Panc1 (cell line): ENCODE measurements around the gene RNASEH2B. TPM values are rescaled to one million over a fixed set of nuclear protein-coding genes. Genes with fewer than 3 reads are reported as not detected.

Experiments
- ATAC-seq: fragments of 200-7000 bp; cut with Tn5 transposase; 2 replicates; pipeline ENCODE4 v1.9.1; 2020; ENCODE audit warnings: mild to moderate bottlenecking, moderate library complexity
- BruUV-seq: library from RNA; stranded (reverse); fragments of 400-500 nt; replicated peaks from 2 replicates; lab custom pipeline; 2021; lab: Mats Ljungman, UMichigan
- CTCF ChIA-PET: fragments of 300-600 bp; sonication (Branson Sonifier 250); formaldehyde crosslinking; loops from one replicate; lab custom pipeline; 2022; ENCODE audit warnings: antibody characterized with exemption; lab: Charles Lee
- POLR2A ChIA-PET: fragments of 300-600 bp; sonication (Branson Sonifier 250); formaldehyde crosslinking; loops from one replicate; lab custom pipeline; 2022; ENCODE audit warnings: antibody characterized with exemption; lab: Charles Lee
- DNase-seq: peaks from one replicate; pipeline ENCODE4 v3.0.0-alpha.2; 2010; ENCODE audit warnings: low read depth, low spot score
- H3K27ac ChIP-seq: 2 replicates; pipeline ENCODE4 v1.5.1; 2011; ENCODE audit warnings: mild to moderate bottlenecking, low read length, inconsistent platforms
- H3K27me3 ChIP-seq: fragments of 200-500 bp; sonication (Bioruptor generic); 2 replicates; pipeline ENCODE4 v1.6.0; 2014; ENCODE audit warnings: low read length, inconsistent platforms; ENCODE audit not compliant: control insufficient read depth, insufficient read depth
- H3K36me3 ChIP-seq: fragments of 200-500 bp; sonication (Bioruptor generic); 2 replicates; pipeline ENCODE4 v1.5.1; 2014; ENCODE audit warnings: inconsistent platforms, mild to moderate bottlenecking, low read length, moderate library complexity; ENCODE audit not compliant: control insufficient read depth, insufficient read depth
- H3K4me1 ChIP-seq: 2 replicates; pipeline ENCODE4 v1.5.1; 2011; ENCODE audit warnings: inconsistent platforms, mild to moderate bottlenecking, low read length, moderate library complexity; ENCODE audit not compliant: control insufficient read depth, insufficient read depth
- H3K4me3 ChIP-seq, 2 experiments: 2 replicates each; pipeline ENCODE4 v1.5.1; 2011 to 2012; ENCODE audit warnings: low read depth in 2 of 2, low read length in 2 of 2, mild to moderate bottlenecking in 2 of 2, inconsistent platforms in 1 of 2, moderate library complexity in 1 of 2
- H3K9me3 ChIP-seq: fragments of 200-500 bp; sonication (Bioruptor generic); 2 replicates; pipeline ENCODE4 v1.5.1; 2014; ENCODE audit warnings: low read depth, mild to moderate bottlenecking, inconsistent platforms, low read length, moderate library complexity; ENCODE audit not compliant: control insufficient read depth, insufficient read depth
- POLR2AphosphoS5 ChIP-seq: IDR thresholded peaks from 2 replicates; pipeline ENCODE4 v1.6.1; 2012; ENCODE audit warnings: mild to moderate bottlenecking, low read depth, low read length, moderate library complexity
- SIN3A ChIP-seq: IDR thresholded peaks from 2 replicates; pipeline ENCODE4 v1.6.1; 2012; ENCODE audit warnings: low read depth, mild to moderate bottlenecking, low read length, moderate library complexity, borderline replicate concordance; ENCODE audit not compliant: insufficient read depth
- TCF7L2 ChIP-seq: IDR thresholded peaks from 2 replicates; pipeline ENCODE4 v1.6.1; 2011; ENCODE audit warnings: mild to moderate bottlenecking, low read depth, low read length, inconsistent platforms
- in situ Hi-C: cut with HindIII; loops from 2 replicates; pipeline ENCODE4 v1.10.0; 2016; ENCODE audit warnings: low sequenced_read_pairs, low pct_unique_long_range_greater_than_20kb
- intact Hi-C: fragments of 100-400 bp; cut with micrococcal nuclease; formaldehyde crosslinking; loops from one replicate; pipeline ENCODE4 v1.10.0; 2022; ENCODE audit not compliant: unreplicated experiment
- total RNA-seq: library from RNA; stranded (reverse); gene quantifications from one replicate; pipeline ENCODE4 v1.2.1, GENCODE V29; 2021; ENCODE audit not compliant: unreplicated experiment
- TF ChIP-seq, protein P1 (sequence below), 2 experiments: IDR thresholded peaks; 2 replicates each; pipeline ENCODE4 v1.6.1; 2011 to 2012; ENCODE audit warnings: low read depth in 2 of 2, control low read depth in 1 of 2, low read length in 1 of 2, mild to moderate bottlenecking in 1 of 2, moderate library complexity in 1 of 2; ENCODE audit not compliant: insufficient read depth in 1 of 2
- TF ChIP-seq, protein P2 (sequence below): fragments of 450-650 bp; IDR thresholded peaks from 2 replicates; pipeline ENCODE4 v1.5.1; 2017; ENCODE audit warnings: mild to moderate bottlenecking

Gene RNASEH2B
- total RNA-seq, 1 experiment from 2014 or later, result 37.8 TPM

DNA sequence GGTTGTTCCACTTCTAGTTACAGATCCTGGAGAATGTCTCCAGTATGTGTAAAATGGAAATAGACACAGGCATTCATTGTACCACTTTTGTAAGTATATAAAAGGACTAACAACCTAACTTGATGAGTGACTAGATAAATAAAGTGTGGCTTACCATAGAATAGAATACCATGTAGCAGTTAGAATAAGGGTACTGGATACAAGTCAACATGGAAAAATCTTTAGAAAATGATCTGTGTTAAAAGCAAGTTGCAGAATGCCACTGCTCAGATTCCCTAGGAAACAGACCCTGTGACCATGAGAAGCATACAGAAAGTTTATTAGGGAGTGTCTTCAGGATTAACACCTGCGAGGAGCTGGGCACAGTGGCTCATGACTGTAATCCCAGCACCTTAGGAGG lies 25.9 kb upstream of the RNASEH2B start:
- TF ChIP-seq SIN3A, result no peak
- TF ChIP-seq, protein P1, sequence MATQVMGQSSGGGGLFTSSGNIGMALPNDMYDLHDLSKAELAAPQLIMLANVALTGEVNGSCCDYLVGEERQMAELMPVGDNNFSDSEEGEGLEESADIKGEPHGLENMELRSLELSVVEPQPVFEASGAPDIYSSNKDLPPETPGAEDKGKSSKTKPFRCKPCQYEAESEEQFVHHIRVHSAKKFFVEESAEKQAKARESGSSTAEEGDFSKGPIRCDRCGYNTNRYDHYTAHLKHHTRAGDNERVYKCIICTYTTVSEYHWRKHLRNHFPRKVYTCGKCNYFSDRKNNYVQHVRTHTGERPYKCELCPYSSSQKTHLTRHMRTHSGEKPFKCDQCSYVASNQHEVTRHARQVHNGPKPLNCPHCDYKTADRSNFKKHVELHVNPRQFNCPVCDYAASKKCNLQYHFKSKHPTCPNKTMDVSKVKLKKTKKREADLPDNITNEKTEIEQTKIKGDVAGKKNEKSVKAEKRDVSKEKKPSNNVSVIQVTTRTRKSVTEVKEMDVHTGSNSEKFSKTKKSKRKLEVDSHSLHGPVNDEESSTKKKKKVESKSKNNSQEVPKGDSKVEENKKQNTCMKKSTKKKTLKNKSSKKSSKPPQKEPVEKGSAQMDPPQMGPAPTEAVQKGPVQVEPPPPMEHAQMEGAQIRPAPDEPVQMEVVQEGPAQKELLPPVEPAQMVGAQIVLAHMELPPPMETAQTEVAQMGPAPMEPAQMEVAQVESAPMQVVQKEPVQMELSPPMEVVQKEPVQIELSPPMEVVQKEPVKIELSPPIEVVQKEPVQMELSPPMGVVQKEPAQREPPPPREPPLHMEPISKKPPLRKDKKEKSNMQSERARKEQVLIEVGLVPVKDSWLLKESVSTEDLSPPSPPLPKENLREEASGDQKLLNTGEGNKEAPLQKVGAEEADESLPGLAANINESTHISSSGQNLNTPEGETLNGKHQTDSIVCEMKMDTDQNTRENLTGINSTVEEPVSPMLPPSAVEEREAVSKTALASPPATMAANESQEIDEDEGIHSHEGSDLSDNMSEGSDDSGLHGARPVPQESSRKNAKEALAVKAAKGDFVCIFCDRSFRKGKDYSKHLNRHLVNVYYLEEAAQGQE (IDR thresholded peaks at IDR 0.05; ENCODE audit: insufficient read depth in 1 of 2, low read depth in 2 of 2, low read length in 1 of 2), result no peak
- TF ChIP-seq TCF7L2, result no peak
- TF ChIP-seq POLR2AphosphoS5, result no peak
- TF ChIP-seq, protein P2, sequence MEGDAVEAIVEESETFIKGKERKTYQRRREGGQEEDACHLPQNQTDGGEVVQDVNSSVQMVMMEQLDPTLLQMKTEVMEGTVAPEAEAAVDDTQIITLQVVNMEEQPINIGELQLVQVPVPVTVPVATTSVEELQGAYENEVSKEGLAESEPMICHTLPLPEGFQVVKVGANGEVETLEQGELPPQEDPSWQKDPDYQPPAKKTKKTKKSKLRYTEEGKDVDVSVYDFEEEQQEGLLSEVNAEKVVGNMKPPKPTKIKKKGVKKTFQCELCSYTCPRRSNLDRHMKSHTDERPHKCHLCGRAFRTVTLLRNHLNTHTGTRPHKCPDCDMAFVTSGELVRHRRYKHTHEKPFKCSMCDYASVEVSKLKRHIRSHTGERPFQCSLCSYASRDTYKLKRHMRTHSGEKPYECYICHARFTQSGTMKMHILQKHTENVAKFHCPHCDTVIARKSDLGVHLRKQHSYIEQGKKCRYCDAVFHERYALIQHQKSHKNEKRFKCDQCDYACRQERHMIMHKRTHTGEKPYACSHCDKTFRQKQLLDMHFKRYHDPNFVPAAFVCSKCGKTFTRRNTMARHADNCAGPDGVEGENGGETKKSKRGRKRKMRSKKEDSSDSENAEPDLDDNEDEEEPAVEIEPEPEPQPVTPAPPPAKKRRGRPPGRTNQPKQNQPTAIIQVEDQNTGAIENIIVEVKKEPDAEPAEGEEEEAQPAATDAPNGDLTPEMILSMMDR, result no peak
- no TSS peak for BruUV-seq
- POLR2A ChIA-PET, result no interaction called here
- no peaks in the 10 kb centered on the region for H3K4me1 ChIP-seq
- no peak overlapping the region for H3K4me3 ChIP-seq
- H3K9me3 ChIP-seq, result no peaks in the 10 kb centered on the region
- ATAC-seq (no peak), DNase-seq (no peak)
- H3K36me3 ChIP-seq, result no peaks in the 10 kb centered on the region
- CTCF ChIA-PET, result no interaction called here
- H3K27ac ChIP-seq, result no peak overlapping the region
- in situ Hi-C loops, result no loop called here
- H3K27me3 ChIP-seq, result no peaks in the 10 kb centered on the region
- intact Hi-C loops, result no loop called here

DNA sequence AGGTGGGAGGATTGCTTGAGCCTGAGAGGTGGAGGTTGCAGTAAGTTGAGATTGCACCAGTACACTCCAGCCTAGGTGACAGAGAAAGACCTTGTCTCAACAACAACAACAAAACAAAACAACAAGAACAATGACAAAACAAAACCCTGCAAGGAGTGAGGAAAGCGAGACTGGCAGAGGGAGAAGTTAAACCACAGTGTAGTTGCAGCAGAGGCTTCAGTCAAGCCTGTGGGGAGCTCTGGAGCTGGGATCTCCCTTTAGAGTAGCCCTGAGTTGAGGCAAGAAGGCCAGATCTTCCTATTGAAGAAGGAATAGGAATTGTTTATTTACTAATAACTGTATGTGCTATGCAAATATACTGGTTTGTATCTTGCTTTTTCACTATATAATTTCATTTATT lies 25.3 kb upstream of the RNASEH2B start:
- H3K9me3 ChIP-seq, result no peaks in the 10 kb centered on the region
- DNase-seq (no peak), ATAC-seq (no peak)
- intact Hi-C loops, result no loop called here
- POLR2A ChIA-PET, result no interaction called here
- CTCF ChIA-PET, result no interaction called here
- BruUV-seq, result no TSS peak
- no peaks in the 10 kb centered on the region for H3K27me3 ChIP-seq
- H3K27ac ChIP-seq, result no peak overlapping the region
- H3K4me1 ChIP-seq, result no peaks in the 10 kb centered on the region
- H3K4me3 ChIP-seq, result no peak overlapping the region
- in situ Hi-C loops, result no loop called here
- no peak for TF ChIP-seq POLR2AphosphoS5
- no peak for TF ChIP-seq SIN3A
- TF ChIP-seq TCF7L2, result no peak
- TF ChIP-seq, protein P1 (IDR thresholded peaks at IDR 0.05; ENCODE audit: insufficient read depth in 1 of 2, low read depth in 2 of 2, low read length in 1 of 2), result no peak
- TF ChIP-seq, protein P2, result no peak
- H3K36me3 ChIP-seq, result no peaks in the 10 kb centered on the region
